ENCODE results near the gene DIAPH2.
"Not testable (repeated sequence)": the region's sequence is repeated elsewhere in the genome, so short reads cannot be mapped to it uniquely, and the experiment has no call there.

DIAPH2 gene

DNA sequence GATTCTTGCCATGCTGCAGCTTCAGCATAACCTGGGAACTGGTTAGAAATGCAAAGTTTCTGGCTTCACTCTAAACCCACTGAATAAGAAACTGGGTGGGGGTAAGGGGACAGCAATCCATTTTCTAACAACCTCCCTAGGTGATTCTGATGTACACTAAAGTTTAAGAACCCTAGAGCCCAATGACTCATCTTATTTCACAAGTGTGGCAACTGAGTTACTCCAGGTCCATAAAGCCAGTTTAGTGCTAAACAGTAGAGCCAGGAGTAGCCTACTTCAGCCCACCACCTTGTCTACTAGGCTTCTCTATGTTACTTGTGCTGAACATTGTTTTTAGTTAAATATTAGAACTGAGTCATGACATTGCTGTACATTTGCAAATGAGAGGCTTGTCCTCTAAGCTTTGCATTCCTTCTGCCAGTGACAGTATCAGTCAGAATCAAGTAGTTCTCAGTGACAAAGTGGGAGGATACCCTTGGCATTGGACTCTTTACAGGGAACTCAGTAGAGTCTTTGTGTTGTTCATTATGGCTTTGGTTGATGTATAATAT is 717.0 kb downstream of the DIAPH2 start:
- no peak for DNase-seq

DNA sequence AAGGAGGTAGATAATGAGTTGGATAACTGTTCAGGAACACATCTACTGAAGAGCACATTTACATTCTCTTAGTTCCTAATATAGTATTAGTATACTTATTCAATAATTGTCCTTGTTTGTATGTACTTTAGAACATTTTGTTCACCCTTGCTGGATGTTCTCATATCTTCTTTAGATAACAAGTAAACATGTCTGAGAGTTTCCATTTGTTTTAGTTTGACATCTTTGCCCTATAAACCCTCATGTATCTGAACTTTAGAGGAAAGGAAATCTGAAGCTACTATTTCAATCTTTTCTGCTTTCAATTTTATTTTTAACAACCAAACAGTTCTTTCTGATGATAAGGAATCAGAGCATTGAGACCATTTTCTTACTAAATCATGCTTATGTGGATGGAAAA is 717.7 kb downstream of the DIAPH2 start:
- DNase-seq: no peak

DNA sequence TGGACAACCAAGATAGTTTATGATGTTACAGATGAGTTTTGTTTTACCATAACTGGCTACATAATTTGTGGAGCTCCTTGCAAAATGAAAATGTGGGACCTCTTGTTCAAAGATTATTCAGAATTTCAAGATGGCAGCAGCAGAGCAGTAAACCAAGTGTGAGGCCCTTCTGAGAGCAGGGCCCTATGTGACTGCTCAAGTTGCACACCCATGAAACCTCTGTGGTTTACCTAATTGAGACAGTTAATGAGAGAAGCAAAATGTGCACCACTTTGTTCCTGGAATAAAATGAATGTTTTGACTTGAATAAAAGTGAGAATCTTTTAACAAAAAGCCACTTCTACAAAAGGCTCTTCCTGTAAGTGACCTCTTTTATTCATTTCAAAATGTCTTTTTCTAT is 718.3 kb downstream of the DIAPH2 start:
- no peak for DNase-seq

DNA sequence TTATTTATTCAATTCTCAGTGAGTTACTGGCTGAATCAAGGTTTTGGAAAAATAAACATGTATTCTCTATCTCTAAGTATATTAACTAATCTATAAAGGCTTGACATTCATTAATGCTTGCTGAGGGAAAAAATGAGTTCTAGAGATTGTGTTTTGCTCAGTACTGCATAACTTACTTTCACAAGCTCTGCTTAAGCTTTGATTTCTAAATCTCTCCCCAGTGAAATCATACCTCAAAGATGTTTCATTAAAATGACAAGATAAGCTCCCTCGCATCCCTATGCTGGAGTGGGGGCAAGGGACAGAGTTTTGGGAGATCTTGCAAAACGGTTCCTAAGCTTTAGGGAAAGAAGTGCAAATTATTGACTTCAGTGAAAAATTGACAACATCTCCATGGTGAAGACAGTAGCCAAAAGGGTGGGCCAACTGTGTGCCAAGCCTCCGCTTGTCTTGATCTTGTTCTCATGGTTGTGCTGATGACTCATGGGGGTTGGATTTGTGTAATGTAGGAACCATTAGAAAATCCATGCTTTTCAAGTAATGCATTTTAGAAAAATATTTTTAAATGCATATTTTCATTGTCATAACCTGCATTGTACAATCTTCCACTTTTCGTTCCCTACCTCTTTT is 720.5 kb downstream of the DIAPH2 start:
- DNase-seq: no peak

DNA sequence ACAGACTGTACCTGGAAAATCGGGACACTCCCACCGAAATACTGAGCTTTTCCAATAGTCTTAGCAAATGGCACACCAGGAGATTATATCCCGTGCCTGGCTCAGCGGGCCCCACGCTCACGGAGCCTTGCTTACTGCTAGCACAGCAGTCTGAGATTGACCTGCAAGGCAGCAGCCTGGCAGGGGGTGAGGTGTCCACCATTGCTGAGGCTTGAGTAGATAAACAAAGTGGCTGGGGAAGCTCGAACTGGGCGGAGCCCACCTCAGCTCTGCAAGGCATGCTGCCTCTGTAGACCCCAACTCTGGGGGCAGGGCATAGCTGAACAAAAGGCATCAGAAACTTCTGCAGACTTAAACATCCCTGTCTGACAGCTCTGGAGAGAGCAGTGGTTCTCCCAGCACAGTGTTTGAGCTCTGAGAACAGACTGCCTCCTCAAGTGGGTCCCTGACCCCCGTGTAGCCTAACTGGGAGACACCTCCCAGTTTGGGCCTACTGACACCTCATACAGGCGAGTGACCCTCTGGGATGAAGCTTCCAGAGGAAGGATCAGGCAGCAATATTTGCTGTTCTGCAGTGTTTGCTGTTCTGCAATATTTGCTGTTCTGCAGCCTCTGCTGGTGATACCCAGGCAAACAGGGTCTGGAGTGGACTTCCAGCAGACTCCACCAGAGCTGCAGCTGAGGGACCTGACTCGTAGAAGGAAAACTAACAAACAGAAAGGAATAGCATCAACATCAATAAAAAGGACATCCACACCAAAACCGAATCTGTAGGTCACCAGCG is 725.2 kb downstream of the DIAPH2 start:
- DNase-seq: not testable (repeated sequence)

DNA sequence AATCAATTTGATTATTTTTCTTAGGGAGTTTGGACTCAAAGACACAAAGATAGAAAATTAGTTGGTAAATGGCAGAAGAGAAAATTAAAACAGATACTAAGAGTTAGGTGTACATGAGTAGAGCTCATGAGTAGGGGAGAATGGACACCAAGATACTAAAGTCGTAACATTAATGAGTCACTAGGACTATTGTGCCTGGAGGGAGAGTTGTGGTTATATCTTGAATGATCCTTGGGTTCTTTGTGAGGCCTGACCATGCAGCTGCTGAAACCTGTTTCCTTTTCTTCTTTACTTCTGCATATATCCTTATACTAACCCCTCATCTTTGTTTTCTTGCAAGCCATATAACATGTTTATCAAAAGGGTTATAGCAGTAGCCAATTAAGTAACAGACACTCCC is 731.8 kb downstream of the DIAPH2 start:
- no peak for DNase-seq

DNA sequence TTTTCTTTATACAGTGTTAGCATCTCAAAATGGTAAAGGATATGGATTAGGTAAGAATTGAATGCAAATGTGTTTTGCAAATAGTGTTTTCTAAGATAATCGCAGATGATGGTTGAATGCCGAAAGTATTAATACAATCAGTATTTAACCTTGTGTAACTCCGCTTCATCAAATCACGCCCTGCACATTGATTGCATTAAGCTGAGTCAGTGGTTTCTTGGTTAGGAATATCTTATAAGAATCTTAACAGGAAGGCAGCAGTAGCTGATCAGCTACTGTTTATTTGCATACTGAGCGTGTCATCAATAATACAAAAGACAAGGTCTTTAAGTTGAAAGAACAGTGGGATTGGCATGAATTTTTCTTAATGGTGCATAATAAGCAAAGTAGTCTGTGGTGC is 744.5 kb downstream of the DIAPH2 start:
- DNase-seq: no peak

DNA sequence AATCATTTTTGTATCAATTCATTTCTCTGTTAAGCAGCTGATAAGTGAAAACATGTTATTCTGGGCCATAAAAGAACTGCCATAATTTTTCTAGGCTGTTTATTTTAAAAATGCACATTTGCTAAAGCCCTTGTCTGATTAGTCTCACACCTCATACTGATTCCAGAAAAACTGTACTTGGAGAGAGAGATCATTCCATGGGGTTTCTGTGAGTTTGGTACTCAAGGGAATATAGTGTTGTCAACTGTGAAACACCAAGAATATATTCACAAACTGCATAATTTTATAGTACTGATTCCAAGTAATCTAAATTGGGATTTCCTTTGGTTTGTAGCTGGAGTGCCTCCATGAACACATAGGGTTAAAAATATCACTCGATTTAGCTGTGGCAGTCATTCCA is 746.6 kb downstream of the DIAPH2 start:
- no peak for DNase-seq

DNA sequence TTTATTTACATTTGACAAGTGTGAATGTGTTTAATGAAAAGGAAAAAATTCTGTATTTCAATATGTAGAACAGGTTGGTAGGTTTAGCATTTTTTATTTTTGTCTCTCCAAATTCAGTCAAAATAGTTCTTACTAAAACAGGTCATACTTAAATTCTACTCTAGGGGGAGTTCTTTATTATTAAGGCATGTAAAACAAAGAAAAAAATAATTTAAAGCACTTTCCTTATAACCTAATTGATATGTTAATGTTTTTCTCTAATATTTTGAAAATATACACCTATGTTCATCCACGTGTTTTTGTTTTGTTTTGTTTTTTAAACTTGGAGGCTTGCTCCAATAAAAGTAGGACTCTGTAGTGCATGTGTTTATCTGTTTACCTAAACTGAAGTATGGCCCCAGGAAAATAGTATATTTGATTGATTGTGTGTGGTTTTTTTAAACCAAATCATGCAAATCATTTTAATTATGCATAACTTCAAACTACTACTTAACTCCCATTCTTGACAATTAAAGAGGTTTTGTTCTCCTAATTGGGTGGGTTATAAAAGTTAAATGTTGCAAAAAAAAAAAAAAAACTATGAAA is 761.7 kb downstream of the DIAPH2 start:
- no peak for DNase-seq

DNA sequence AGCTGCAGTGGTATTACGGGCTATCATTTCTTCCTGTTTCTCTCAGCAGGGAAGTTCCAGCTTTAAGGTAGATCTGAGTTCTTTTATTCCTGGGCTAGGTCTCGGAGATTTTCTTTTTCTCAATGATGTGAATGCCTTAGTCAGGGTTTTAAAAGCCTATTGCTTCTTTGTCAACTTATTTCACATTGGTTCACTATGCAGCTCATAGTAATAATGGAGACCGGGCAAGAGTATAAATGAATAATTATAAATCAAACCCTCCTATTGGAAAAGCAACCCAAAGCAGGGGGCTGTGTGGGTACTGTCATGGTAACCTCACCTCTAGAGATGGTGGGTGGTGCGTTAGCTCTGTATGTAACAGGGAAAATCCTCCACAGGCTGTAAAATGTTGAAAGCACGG is 762.7 kb downstream of the DIAPH2 start:
- DNase-seq: no peak

DNA sequence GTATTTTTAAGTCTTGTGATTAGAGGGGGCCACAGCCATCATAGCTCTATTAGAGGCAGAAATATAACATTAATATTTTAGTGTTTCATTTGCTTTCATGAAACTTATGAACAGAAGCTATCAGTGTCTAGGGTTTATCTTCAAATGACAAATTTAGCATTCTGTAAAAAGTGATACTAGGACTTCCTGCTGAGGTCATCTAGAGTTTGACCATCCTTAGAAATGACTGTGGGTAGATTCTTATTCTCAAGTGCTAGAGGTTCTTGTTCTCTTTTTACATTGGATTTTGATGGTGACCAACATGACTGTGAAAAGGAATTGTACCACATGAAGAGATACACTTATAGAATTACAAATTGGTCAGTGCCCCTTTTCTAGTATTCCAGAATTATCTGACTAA is 767.6 kb downstream of the DIAPH2 start:
- no peak for DNase-seq

DNA sequence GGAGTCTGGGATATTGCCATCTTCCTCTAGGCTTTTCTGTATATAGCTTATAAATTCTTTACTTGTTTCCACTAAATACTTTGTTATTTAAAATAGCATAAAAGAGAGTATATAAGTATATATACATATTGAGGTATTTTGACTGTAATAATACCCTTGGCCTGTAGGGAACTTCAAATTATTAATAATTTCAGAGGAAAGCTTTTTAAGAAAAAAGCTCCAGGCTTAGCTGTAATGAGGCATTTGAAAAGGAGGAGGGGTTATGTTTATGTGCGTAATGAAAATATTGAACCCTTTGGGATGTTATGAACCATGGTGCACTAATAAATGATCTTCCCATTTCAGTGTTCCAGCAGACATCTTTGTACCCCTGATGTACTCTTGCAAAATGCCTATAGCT is 777.1 kb downstream of the DIAPH2 start:
- no peak for DNase-seq

DNA sequence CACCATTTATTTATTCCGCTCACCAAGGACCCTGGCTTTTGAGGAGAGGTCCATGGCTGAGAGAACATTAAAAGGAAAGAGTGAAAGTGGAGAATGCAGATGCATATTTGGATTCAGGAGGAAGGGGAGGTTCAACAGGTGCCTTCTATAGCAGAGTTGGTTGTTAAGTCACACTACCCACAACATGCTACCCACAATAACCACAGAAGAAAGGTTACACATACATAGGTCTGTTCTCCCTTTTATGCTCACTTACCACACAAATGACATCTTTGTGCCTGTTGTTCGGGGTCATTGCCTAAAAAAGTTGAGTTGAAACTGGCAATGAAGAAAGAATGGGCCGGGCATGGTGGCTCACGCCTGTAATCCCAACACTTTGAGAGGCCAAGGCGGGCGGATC is 786.4 kb downstream of the DIAPH2 start:
- no peak for DNase-seq

DNA sequence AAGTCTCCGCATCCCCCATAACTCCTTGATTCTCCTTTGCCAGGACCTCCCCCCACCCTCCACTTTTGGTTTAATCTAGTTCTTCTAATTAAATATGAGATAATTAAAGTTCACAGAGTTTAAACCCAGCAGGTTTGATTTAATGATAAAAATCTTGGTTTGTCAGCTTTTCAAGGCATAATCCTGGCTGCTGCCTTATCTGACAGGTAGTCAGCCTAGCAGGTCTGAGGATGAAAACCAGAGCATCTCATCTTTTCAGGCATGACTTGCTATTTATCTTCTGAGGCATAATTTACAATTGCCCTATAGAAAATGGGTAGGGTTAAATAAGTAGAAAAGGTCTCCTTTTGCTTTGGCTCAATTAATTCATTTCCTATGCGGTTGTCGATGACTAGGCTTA is 790.3 kb downstream of the DIAPH2 start:
- DNase-seq: no peak

DNA sequence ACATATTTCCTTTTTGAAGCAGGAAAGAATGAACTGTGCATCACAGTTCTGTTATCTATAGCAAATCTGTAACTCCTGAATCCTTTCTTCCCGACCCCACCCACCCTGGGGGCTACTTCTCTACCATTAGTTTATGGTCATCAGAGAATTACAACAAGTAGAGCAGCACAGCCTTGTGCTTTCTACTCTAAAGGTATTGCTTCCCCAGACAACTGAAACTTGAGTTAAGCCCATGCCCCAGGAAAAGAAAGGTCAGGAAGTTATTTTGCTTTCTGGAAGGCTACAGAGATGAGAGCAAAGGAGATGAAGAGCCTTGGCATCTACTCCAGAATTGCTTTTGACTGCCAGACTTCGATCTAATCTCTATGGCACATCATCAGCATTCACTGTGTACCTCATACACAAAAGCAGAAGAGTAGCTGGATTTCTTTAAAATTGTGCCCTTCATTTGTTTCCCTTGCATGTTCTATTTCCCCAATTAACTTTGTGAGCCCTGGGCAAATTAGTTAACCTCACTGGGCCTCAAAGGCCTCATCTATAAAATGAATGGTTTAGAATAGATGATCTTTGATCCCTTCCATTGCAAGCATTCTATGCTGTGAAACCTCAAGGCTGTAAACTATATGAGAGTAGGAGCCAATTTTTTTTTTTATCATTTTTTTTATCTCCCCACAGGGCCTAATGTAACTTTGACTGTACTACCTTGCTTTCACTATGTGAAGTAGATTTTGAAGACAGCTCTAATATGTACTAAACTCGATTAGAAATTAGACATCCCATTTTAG is 794.7 kb downstream of the DIAPH2 start:
- no peak for DNase-seq

DNA sequence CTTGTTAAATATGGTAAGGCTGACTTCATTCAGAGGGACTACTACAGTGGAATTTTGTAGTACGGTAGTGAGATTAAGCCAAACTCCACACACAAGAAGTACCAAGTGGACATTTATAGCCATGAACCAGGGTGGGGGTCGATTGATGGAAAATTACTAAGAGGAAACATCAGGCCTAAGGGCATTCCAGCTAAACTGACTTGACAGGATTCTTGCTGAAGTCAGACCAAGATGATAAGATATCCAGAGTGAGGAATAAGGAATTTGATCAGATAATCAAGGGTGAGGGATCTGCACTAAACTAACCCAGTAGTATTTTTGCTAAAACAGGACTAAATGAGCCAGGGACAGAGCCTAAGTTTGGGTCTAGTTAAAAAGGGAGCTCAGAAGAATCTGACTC is 796.6 kb downstream of the DIAPH2 start:
- no peak for DNase-seq

DNA sequence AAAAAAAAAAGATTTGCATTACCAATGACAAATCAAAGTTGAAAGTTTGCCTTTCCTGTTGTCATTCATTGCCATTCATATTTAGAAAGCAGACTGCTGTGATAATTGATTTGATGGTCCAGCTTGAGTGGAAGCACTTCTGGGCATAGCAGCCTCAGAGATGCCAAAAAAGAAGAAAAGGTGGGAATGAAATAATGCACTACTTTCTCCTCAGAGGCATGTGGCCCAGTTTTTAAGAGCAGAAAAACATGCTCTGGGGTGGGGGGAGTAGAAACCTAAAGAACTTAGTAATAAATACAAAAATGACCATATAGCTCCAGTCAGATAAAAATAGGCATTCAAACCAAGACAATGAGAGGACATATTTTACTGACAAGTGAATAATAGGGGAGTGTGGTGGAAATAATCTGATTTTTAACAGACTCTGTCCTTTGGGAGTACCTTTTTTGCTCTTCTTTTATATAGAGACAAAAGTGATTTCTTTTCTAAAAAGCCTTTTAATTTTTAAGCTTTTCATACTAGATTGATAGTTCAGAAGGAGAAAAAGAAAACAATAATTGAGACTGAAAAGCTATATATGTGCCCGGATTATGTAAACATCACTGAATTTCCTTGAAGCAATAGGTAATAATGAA is 798.1 kb downstream of the DIAPH2 start:
- no peak for DNase-seq

DNA sequence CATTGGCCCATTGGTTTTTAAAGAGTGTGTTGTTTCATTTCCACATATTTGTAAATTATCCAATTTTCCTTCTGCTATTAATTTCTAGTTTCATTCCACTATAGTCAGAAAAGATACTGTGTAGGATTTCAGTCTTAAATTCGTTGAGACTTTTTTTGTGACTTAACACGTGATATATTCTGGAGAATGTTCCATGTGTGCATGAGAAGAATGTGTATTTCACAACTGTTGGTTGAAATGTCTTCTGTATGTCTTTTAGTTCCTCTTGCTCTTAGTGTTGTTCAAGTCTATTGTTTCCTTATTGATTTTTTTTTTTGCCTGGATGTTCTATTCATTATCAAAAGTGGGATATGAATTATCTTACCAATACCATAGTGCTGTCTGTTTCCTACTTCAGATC is 806.0 kb downstream of the DIAPH2 start:
- DNase-seq: no peak

DNA sequence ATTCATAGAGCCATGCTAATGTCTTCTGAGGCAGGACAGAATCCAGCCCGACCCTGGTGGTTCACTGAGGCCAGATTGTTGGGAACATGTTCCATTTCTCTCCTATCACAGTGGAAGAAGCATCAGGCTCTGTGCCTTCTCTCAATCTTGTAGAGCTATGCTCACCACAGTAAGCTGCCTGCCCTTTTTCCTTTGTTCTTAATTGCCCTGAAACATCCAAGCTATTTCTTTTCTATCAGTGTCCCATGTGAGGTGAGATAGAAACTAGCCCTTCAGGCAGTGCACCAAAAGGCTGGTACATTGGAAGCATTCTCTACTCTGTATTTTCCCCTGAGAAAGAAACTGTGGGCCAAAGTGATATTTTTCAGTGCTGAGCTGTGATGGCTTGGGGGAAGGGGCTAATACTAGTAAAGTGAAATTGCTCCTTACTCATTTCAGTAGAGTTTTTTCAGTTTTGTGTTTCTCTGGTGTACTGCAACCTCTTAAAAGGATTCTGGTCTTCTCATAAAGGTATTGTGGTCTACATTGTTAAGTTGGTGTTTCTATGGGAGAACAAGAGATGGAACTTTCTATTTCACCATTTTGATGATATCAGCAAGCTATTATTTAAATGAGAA is 810.2 kb downstream of the DIAPH2 start:
- no peak for DNase-seq

DNA sequence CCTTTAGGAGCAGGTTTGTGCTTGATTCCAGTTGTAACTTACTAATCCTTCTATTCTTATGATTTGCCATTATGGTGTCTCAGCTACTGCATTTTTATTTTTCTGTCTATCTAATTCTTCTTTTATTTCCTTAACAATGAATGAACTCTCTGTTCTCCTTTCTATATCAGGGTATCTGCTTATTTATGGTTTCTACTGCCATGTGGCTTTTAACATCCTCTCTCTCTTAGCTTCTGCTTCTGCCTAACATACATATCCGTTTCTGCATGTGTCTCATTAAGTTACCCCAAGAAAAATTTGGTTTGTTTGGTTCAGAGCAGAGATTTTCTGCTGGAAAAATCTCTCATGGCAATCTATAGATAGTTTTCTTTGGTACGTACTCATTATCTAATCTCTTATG is 813.5 kb downstream of the DIAPH2 start:
- no peak for DNase-seq

DNA sequence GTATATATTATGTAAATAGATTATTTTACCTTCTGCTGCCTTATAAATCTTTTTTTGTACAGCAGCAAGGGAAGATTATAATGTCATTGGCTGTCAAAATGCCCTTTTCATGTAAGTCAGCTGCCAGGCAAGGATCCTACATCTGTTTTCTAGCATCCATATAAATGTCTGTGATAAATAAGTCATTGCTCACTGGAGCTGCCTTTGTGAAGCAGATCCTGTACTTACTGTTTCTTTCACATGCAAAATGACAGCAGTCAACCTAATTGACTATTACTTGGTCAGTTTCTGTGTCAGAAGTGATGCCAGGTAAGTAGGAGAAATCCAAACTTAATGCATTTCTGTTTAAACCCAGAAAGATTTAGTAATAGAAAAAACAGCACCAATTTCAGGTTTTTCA is 819.8 kb downstream of the DIAPH2 start:
- DNase-seq: no peak

DNA sequence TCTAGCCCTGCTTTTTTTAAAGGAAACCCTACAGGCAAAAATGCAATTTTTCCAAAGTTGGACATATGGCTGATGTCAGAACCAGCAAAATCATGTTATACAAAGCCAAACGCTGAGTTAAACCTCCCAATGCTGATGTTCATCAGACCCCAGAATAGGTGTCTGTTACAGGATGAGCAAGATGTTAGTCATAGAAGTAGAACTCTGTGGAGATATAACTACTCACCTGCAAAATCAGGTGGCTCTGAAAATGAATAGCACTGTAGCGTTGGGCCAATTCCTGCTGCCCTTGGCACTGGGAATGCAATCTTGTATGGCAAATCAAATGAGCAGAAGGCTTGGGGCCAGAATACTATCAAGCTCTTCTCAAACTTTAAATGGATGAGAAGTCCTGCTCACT is 833.1 kb downstream of the DIAPH2 start:
- DNase-seq: no peak
